ENCODE results near the gene CDK19.

The CDK19 gene

DNA sequence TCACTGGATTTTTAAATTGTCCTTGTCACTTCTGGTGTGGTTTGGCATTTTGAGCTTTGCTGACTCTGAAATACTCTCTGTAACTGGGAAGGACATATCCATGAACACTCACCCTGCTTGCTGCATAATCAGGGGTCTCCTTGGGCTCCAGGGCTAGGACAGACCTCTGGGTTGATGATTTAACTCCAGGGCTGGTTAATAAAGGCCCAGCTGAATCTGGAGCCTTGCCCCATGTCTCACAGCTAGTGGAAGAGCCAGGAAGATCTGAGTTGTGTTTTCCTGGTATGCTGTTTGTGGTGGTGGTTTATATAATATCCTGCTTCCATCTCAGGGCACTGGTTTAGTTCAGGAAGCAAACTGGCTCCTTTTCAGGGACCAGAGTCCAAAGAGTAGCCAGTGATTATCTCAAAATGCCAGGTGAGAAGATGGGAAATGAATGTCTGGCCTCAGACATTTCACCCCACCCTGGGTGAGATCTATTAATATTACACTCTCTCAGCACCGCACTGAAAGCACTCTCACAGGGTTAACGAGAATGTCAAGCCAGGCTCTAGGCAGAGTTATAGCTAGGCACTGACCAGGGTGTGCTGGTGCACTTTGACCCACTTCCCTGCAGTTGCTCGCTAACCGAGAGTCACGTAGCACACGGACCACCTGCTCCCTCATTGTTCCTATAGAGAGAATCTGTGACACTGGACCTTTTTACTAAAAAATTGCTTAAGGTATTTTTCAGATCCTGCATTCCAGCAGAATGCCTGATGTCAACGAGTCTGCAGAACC, 248.7 kb downstream of the CDK19 start:
- Histone ChIP-seq H3K79me2 (ENCODE audit: control insufficient read depth, insufficient read depth, low read length, unreplicated experiment) (no peaks in the 10 kb centered on the region), H3K4me3 (ENCODE audit: low read depth, low read length) (no peak overlapping the region), H3K4me1 (ENCODE audit: control insufficient read depth, insufficient read depth, low read length, unreplicated experiment) (no peaks in the 10 kb centered on the region), H3K36me3 (ENCODE audit: insufficient read depth, low read length) (no peaks in the 10 kb centered on the region), H2AFZ (ENCODE audit: low read length, unreplicated experiment) (no peak overlapping the region), H3K27ac (ENCODE audit: low read depth, low read length) (no peak overlapping the region), H3K27me3 (ENCODE audit: insufficient read depth, low read length) (no peaks in the 10 kb centered on the region)

DNA sequence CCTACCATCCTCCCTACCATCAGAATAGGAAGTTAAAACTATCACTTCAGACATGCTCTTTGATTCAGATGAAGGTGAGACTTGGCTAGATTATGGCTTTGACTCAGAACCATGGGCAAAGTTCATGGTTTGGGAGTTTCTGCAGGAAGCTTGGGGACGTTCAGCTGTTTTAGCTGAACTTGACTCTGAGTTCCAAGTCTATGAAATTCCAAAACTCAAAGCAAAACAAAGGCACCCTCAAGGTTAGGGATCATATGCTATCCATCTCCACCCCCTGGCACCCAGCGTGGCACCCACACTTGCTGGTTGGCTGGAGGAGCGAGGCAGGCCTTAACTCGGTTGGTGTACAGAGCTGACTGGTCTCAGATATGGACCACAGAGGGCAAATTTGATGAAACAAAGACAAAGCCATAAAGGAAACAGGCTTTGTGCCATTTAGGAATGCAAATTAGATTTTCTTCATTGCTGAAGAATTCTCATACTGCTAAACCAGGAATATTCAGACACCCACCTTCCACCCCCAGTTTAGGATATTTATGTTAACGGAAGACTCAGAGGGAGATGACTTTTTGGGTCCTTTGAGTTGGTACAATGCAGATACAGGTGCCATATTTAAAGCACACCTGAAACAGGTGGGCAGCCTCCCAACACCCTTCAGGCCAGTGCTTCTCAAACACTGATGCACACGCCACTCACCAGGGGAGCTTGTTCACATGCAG, 250.4 kb downstream of the CDK19 start:
- Histone ChIP-seq H2AFZ (ENCODE audit: low read length, unreplicated experiment) (no peak overlapping the region), H3K4me1 (ENCODE audit: control insufficient read depth, insufficient read depth, low read length, unreplicated experiment) (no peaks in the 10 kb centered on the region), H3K27ac (ENCODE audit: low read depth, low read length) (no peak overlapping the region), H3K79me2 (ENCODE audit: control insufficient read depth, insufficient read depth, low read length, unreplicated experiment) (no peaks in the 10 kb centered on the region), H3K27me3 (ENCODE audit: insufficient read depth, low read length) (no peaks in the 10 kb centered on the region), H3K4me3 (ENCODE audit: low read depth, low read length) (no peak overlapping the region), H3K36me3 (ENCODE audit: insufficient read depth, low read length) (no peaks in the 10 kb centered on the region)

DNA sequence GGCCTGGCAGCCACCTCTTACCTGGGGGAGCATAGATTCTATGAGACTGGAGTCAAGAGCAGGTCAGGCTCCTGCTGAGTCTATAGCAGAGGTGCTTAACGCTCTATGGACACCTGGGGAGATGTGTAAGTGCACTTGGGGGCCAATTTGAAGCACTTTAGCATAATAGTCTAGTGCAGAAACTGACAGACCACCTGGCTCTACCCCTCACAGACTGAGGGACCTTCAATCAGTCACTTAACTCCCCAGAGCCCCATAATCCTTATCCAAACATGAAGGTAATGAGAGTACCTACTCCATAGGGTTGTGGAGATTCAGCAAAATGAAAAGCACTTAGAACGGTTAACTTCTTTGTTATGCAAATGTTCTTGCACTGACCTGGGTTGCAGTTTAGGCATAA, 251.6 kb downstream of the CDK19 start:
- no peak overlapping the region for H2AFZ ChIP-seq (ENCODE audit: low read length, unreplicated experiment)
- no peaks in the 10 kb centered on the region for H3K36me3 ChIP-seq (ENCODE audit: insufficient read depth, low read length)
- H3K4me3 ChIP-seq (ENCODE audit: low read depth, low read length), result no peak overlapping the region
- H3K27me3 ChIP-seq (ENCODE audit: insufficient read depth, low read length), result no peaks in the 10 kb centered on the region
- no peak overlapping the region for H3K27ac ChIP-seq (ENCODE audit: low read depth, low read length)
- H3K4me1 ChIP-seq (ENCODE audit: control insufficient read depth, insufficient read depth, low read length, unreplicated experiment), result no peaks in the 10 kb centered on the region
- no peaks in the 10 kb centered on the region for H3K79me2 ChIP-seq (ENCODE audit: control insufficient read depth, insufficient read depth, low read length, unreplicated experiment)

GRCh38 chr6:110562316-110562915, 252.9 kb downstream of the CDK19 start:
- Histone ChIP-seq H3K36me3 (ENCODE audit: insufficient read depth, low read length) (no peaks in the 10 kb centered on the region), H3K27me3 (ENCODE audit: insufficient read depth, low read length) (no peaks in the 10 kb centered on the region), H2AFZ (ENCODE audit: low read length, unreplicated experiment) (no peak overlapping the region), H3K4me3 (ENCODE audit: low read depth, low read length) (no peak overlapping the region), H3K27ac (ENCODE audit: low read depth, low read length) (no peak overlapping the region), H3K79me2 (ENCODE audit: control insufficient read depth, insufficient read depth, low read length, unreplicated experiment) (no peaks in the 10 kb centered on the region), H3K4me1 (ENCODE audit: control insufficient read depth, insufficient read depth, low read length, unreplicated experiment) (no peaks in the 10 kb centered on the region)

- H2AFZ ChIP-seq (ENCODE audit: low read length, unreplicated experiment), result no peak overlapping the region
- H3K4me1 ChIP-seq (ENCODE audit: control insufficient read depth, insufficient read depth, low read length, unreplicated experiment), result no peaks in the 10 kb centered on the region
- no peaks in the 10 kb centered on the region for H3K79me2 ChIP-seq (ENCODE audit: control insufficient read depth, insufficient read depth, low read length, unreplicated experiment)
- H3K36me3 ChIP-seq (ENCODE audit: insufficient read depth, low read length), result no peaks in the 10 kb centered on the region
- no peak overlapping the region for H3K4me3 ChIP-seq (ENCODE audit: low read depth, low read length)
- no peak overlapping the region for H3K27ac ChIP-seq (ENCODE audit: low read depth, low read length)
- H3K27me3 ChIP-seq (ENCODE audit: insufficient read depth, low read length), result no peaks in the 10 kb centered on the region
Measured at GRCh38 chr6:110561696-110562095, 253.6 kb downstream of the CDK19 start.

DNA sequence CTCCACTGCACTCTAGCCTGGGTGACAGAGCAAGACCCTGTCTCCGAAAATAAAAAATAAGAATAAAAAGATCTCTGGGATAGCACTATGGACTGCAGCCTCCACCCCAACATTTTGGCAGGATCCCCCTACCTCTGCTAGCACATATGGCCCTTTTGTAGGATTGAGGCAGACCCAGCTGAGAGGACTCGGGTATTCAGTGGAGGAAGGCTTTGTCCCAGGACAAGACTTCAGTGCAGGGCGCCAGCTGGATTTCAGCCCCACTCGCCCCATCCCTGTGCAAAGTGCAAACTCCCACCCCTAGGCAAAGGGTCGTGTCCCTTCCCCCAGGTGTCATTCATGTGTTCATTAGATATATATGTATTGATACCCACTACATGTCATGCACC, 254.3 kb downstream of the CDK19 start:
- Histone ChIP-seq H3K79me2 (ENCODE audit: control insufficient read depth, insufficient read depth, low read length, unreplicated experiment) (no peaks in the 10 kb centered on the region), H3K27me3 (ENCODE audit: insufficient read depth, low read length) (no peaks in the 10 kb centered on the region), H3K4me3 (ENCODE audit: low read depth, low read length) (no peak overlapping the region), H3K36me3 (ENCODE audit: insufficient read depth, low read length) (no peaks in the 10 kb centered on the region), H3K4me1 (ENCODE audit: control insufficient read depth, insufficient read depth, low read length, unreplicated experiment) (no peaks in the 10 kb centered on the region), H3K27ac (ENCODE audit: low read depth, low read length) (no peak overlapping the region), H2AFZ (ENCODE audit: low read length, unreplicated experiment) (no peak overlapping the region)

GRCh38 chr6:110560239-110561007, 254.8 kb downstream of the CDK19 start:
- Histone ChIP-seq H3K4me3 (ENCODE audit: low read depth, low read length) (no peak overlapping the region), H3K79me2 (ENCODE audit: control insufficient read depth, insufficient read depth, low read length, unreplicated experiment) (no peaks in the 10 kb centered on the region), H3K4me1 (ENCODE audit: control insufficient read depth, insufficient read depth, low read length, unreplicated experiment) (no peaks in the 10 kb centered on the region), H3K27ac (ENCODE audit: low read depth, low read length) (no peak overlapping the region), H3K27me3 (ENCODE audit: insufficient read depth, low read length) (no peaks in the 10 kb centered on the region), H2AFZ (ENCODE audit: low read length, unreplicated experiment) (no peak overlapping the region), H3K36me3 (ENCODE audit: insufficient read depth, low read length) (no peaks in the 10 kb centered on the region)
